ENCODE results near the gene IQSEC1. TPM values are rescaled to one million over a fixed set of nuclear protein-coding genes. Genes with fewer than 3 reads are reported as not detected.

The IQSEC1 gene
- total and polyA plus RNA-seq, 2 of the 8 experiments (the other 6 are each of a cell fraction or from before 2014, with no cell fraction given), result 6.8 to 28.8 TPM

DNA sequence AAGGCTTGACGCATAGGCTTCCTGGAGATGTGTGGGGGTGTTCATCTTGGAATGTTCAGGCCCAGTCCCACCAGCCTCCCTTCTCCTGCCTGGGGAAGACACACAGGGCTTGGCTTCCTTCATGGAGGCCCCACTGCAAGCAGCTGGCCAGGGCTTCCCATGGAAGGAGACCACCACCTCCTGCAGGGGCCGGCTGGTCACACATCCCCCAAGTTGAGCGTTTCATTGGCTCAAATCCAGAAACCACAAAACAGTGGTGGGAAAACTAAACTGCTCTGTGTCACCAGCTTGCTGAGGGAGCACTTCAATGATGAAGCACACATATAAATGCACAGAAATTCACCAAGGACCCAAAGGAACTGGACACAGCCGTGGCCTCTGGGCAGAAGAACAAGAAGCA lies 8.3 kb downstream of the IQSEC1 start:
- H3K23ac ChIP-seq (ENCODE audit: insufficient read length), result no peak overlapping the region
- no peak overlapping the region for H3K14ac ChIP-seq (ENCODE audit: insufficient read length)
- no peaks in the 10 kb centered on the region; a peak in 1 of 7 replicates for H3K4me1 ChIP-seq (replicated peaks in 1 of 4; ENCODE audit: control insufficient read depth in 3 of 4, insufficient read depth in 4 of 4, low read length in 3 of 4)
- H3K4ac ChIP-seq (replicated peaks; ENCODE audit: insufficient read length, low read depth, low read length), result no peak overlapping the region
- no peak overlapping the region for H4K5ac ChIP-seq (ENCODE audit: insufficient read length, low read depth, low read length)
- no peaks in the 10 kb centered on the region for H3K27me3 ChIP-seq (replicated peaks in 1 of 4; ENCODE audit: control insufficient read depth in 3 of 4, extremely low read depth in 1 of 4, insufficient read depth in 3 of 4, low read length in 3 of 4)
- no peak overlapping the region for H2AK5ac ChIP-seq (ENCODE audit: low read depth, low read length)
- no peaks in the 10 kb centered on the region for H3K23me2 ChIP-seq (ENCODE audit: low read depth, low read length)
- H2BK5ac ChIP-seq (ENCODE audit: low read depth, low read length), result no peak overlapping the region
- no peak overlapping the region for H2BK15ac ChIP-seq (ENCODE audit: low read length)
- no peaks in the 10 kb centered on the region for H3K79me2 ChIP-seq (ENCODE audit: control insufficient read depth in 1 of 2, insufficient read depth in 2 of 2, low read length in 2 of 2)
- H2AFZ ChIP-seq (ENCODE audit: low read length), result no peak overlapping the region
- H3K56ac ChIP-seq (replicated peaks; ENCODE audit: insufficient read length, low read depth, low read length), result no peak overlapping the region
- no peak overlapping the region for H4K8ac ChIP-seq (ENCODE audit: extremely low read depth, insufficient read depth, low read length)
- H3K4me3 ChIP-seq (ENCODE audit: extremely low read depth in 1 of 4, insufficient read depth in 2 of 4, low read depth in 3 of 4, low read length in 4 of 4), result no peak overlapping the region
- H3K36me3 ChIP-seq (ENCODE audit: control insufficient read depth in 2 of 4, insufficient read depth in 4 of 4, low read length in 3 of 4), result no peaks in the 10 kb centered on the region
- H3K9ac ChIP-seq (replicated peaks in 1 of 4; ENCODE audit: extremely low read depth in 1 of 4, low read depth in 3 of 4, low read length in 3 of 4), result no peak overlapping the region
- no peak overlapping the region for H4K91ac ChIP-seq (replicated peaks; ENCODE audit: insufficient read length, low read length)
- peaks cover 0 to 2% of the 10 kb centered on the region in 2 experiments for H4K20me1 ChIP-seq (replicated peaks in 1 of 2; ENCODE audit: control insufficient read depth in 1 of 2, insufficient read depth in 2 of 2, low read length in 2 of 2)
- no peak overlapping the region for H3K4me2 ChIP-seq (ENCODE audit: insufficient read depth in 1 of 2, low read depth in 2 of 2, low read length in 2 of 2)
- no peak overlapping the region for H2BK12ac ChIP-seq (ENCODE audit: low read depth, low read length)
- POLR2A ChIA-PET (ENCODE audit: partially characterized antibody), result no interaction called here
- 96% methylated on average over 4 of the region's 4 CpGs; no CpG with 5 or more reads in 1 of the 2 experiments for WGBS, 2 experiments (ENCODE audit: extremely low coverage in 1 of 2, insufficient coverage in 1 of 2, insufficient read length in 1 of 2, insufficient replicate concordance in 2 of 2, low coverage in 1 of 2, low lambda C conversion rate in 2 of 2, missing lambda C conversion rate in 1 of 2)
- no peak overlapping the region for H2BK20ac ChIP-seq (ENCODE audit: low read length)
- DNase-seq (ENCODE audit: low read depth in 1 of 2, low spot score in 2 of 2) (no peak), FAIRE-seq (no peak)
- CTCF ChIA-PET (ENCODE audit: partially characterized antibody), result interaction anchor here (1.5 to 2.1 kb wide), 3 partner anchors 17 to 38 kb away, joined by 3 to 8 read pairs (median 4); no protein-coding TSS in a partner anchor
- TF ChIP-seq, protein P1, sequence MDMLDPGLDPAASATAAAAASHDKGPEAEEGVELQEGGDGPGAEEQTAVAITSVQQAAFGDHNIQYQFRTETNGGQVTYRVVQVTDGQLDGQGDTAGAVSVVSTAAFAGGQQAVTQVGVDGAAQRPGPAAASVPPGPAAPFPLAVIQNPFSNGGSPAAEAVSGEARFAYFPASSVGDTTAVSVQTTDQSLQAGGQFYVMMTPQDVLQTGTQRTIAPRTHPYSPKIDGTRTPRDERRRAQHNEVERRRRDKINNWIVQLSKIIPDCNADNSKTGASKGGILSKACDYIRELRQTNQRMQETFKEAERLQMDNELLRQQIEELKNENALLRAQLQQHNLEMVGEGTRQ (IDR thresholded peaks at IDR 0.05; ENCODE audit: low read length), result no peak
- TF ChIP-seq SIX5 (IDR thresholded peaks at IDR 0.05; ENCODE audit: low read depth, low read length) (no peak), NANOG (IDR thresholded peaks at IDR 0.05; ENCODE audit: insufficient read depth, low read depth, low read length, poor library complexity, severe bottlenecking) (no peak), BACH1 (IDR thresholded peaks at IDR 0.05; ENCODE audit: low read length) (no peak), EGR1 (IDR thresholded peaks at IDR 0.05; ENCODE audit: borderline replicate concordance, low read depth, low read length) (no peak), JUND (IDR thresholded peaks at IDR 0.05; ENCODE audit: low read length) (no peak), CTBP2 (IDR thresholded peaks at IDR 0.05; ENCODE audit: borderline replicate concordance, insufficient read depth, insufficient read length, low read length) (no peak), CREB1 (IDR thresholded peaks at IDR 0.05) (no peak), SIN3A (conservative IDR thresholded peaks at IDR 0.05 in 1 of 2, IDR thresholded peaks at IDR 0.05 in 1 of 2; ENCODE audit: low read depth in 1 of 2, low read length in 2 of 2) (no peak)
- TF ChIP-seq, protein P2, sequence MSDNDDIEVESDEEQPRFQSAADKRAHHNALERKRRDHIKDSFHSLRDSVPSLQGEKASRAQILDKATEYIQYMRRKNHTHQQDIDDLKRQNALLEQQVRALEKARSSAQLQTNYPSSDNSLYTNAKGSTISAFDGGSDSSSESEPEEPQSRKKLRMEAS (IDR thresholded peaks at IDR 0.05), result no peak
- TF ChIP-seq, protein P3, sequence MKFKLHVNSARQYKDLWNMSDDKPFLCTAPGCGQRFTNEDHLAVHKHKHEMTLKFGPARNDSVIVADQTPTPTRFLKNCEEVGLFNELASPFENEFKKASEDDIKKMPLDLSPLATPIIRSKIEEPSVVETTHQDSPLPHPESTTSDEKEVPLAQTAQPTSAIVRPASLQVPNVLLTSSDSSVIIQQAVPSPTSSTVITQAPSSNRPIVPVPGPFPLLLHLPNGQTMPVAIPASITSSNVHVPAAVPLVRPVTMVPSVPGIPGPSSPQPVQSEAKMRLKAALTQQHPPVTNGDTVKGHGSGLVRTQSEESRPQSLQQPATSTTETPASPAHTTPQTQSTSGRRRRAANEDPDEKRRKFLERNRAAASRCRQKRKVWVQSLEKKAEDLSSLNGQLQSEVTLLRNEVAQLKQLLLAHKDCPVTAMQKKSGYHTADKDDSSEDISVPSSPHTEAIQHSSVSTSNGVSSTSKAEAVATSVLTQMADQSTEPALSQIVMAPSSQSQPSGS (IDR thresholded peaks at IDR 0.05; ENCODE audit: low read length), result no peak
- no peaks in the 10 kb centered on the region; the same call in 1 of the 2 replicates for H3K79me1 ChIP-seq (ENCODE audit: low read depth, low read length)
- no peaks in the 10 kb centered on the region for H3K9me3 ChIP-seq (ENCODE audit: insufficient read depth in 2 of 2, low read depth in 1 of 2, low read length in 1 of 2)
- H3K18ac ChIP-seq (ENCODE audit: extremely low read depth, low read length), result no peak overlapping the region
- no peak overlapping the region for H3K27ac ChIP-seq (ENCODE audit: low read depth, low read length)
- no peak overlapping the region for H2BK120ac ChIP-seq (replicated peaks; ENCODE audit: low read depth, low read length)
